ES-I3 (cell line): ENCODE data around the gene NDUFS3.
"Not testable (repeated sequence)": the region's sequence is repeated elsewhere in the genome, so short reads cannot be mapped to it uniquely, and the experiment has no call there.

ENCODE experiments used
- H3K36me3 ChIP-seq: 2 replicates; pipeline ENCODE4 v1.6.1; 2013; ENCODE audit warnings: mild to moderate bottlenecking, low read length, control low read depth, moderate library complexity; ENCODE audit not compliant: insufficient read depth
- H3K4me1 ChIP-seq: 2 replicates; pipeline ENCODE4 v1.6.1; 2013; ENCODE audit warnings: mild to moderate bottlenecking, control low read depth, low read length; ENCODE audit not compliant: insufficient read depth
- H3K9ac ChIP-seq: 2 replicates; pipeline ENCODE4 v1.6.1; 2013; ENCODE audit warnings: low read depth, mild to moderate bottlenecking, low read length, moderate library complexity
- H3K9me3 ChIP-seq: 2 replicates; pipeline ENCODE4 v1.6.1; 2013; ENCODE audit warnings: mild to moderate bottlenecking, low read length, moderate library complexity; ENCODE audit not compliant: control insufficient read depth, insufficient read depth

Gene NDUFS3

DNA sequence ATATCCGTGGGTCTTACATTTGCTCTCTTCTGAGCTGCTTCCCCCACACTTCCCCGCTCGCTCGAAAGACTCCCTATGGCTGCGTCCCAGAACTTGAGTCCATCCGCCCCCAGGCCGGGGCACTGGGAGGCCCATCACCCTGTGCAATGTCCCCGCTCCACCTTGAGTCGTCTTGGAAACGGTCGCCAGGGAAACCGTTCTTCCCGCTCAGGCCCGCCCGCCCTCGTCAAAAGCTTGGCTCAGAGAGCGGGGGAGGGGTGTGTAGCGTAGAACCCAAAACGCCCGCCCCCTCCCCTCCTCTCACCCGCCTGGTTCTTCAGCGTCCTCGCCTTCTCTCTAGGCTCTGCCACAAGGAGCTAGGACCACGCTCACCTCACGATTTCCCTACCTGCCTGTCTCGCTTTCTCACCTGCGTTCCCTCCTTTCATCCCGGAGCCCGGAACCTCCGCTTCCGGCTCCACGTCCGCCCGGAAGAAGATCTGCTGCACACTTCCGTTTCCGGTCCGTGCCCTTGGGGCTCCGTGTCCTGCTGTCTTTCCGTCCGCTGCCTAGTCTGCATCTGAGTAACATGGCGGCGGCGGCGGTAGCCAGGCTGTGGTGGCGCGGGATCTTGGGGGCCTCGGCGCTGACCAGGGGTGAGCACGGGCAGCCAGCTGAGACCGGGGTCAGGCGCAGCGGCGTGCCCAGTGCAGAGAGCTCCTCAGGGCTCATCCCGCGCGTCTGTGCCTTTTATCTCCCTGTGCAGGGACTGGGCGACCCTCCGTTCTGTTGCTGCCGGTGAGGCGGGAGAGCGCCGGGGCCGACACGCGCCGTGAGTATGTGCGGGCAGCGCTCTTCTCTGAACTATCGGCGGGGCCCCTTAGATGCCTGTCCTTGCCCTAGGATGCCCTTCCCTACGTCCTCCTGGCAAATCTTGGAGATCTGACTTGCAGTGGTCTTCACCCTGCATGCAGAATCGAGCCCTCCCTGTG is at the start of gene NDUFS3, which contains the start of gene KBTBD4:
Gene NDUFS3, plus strand, starts transcription at position 551 of the 971 bp plus-strand sequence. Its CDS starts 18 bp downstream, at position 569.
Gene KBTBD4, minus strand, starts transcription at position 447 of the 971 bp plus-strand sequence. Its CDS starts 19 bp downstream, at position 428.
- Histone ChIP-seq H3K4me1 (no peaks in the 10 kb centered on the region; the same call in 1 of the 2 replicates), H3K36me3 (peaks cover 12% of the 10 kb centered on the region), H3K9ac (peak within 1 kb of the TSS; percentile 75), H3K9me3 (no peaks in the 10 kb centered on the region)

DNA sequence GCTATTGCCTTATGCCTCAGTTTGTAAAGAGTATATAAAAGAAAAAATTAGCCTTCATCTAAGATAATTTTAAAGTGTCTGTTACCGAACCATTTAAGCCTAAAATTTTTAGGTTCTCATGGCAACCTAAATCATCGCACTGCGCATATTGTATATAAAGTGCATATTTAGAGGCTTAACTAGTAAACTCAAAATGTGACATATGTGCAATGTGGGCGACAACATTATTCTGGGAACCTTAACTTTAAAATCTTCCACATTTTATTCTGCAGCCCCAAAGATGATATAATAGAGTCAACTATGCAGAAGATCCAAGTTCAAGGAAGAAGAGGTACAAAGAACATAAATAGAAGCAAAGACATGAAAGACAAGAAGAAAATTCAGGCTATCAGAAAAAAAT is 48.9 kb upstream of the NDUFS3 start:
- Histone ChIP-seq H3K36me3 (no peaks in the 10 kb centered on the region), H3K9me3 (no peaks in the 10 kb centered on the region), H3K4me1 (peaks cover 7% of the 10 kb centered on the region), H3K9ac (no peak overlapping the region)

DNA sequence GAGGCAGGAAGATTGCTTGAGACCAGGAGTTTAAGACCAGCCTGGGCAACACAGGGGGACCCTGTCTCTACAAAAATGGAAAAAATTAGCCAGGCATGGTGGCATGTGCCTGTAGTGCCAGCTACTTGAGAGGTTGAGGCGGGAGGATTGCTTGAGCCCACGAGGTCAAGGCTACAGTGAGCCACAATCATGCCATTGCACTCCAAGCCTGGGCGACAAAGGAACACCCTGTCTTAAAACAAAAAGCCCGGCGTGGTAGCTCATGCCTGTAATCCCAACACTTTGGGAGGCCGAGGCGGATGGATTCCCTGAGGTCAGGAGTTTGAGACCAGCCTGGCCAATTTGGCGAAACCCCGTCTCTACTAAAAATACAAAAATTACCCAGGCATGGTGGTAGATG is 48.2 kb upstream of the NDUFS3 start:
- not testable (repeated sequence) for H3K36me3 ChIP-seq, H3K4me1 ChIP-seq, H3K9ac ChIP-seq, H3K9me3 ChIP-seq

DNA sequence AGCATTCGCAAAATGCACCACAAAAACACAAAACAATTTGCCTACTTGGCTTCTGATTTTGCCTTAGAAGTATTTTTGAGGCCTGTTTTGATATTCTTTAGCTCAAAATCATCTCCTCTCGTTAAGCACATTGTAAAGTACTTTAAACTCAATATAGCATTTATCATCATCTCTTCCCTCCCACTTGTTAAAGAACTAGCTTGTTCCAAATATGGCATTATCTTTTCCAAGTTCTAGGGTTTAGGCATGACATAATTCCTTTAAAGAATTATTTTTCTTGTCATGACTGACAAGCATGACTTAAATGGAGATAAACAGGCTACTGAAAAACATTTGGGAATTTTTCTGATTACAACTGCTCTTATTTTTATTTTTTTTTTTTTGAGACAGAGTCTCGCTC is 47.2 kb upstream of the NDUFS3 start:
- H3K9ac ChIP-seq: no peak overlapping the region
- H3K4me1 ChIP-seq: no peaks in the 10 kb centered on the region; the same call in 1 of the 2 replicates
- H3K9me3 ChIP-seq: no peaks in the 10 kb centered on the region
- no peaks in the 10 kb centered on the region for H3K36me3 ChIP-seq

DNA sequence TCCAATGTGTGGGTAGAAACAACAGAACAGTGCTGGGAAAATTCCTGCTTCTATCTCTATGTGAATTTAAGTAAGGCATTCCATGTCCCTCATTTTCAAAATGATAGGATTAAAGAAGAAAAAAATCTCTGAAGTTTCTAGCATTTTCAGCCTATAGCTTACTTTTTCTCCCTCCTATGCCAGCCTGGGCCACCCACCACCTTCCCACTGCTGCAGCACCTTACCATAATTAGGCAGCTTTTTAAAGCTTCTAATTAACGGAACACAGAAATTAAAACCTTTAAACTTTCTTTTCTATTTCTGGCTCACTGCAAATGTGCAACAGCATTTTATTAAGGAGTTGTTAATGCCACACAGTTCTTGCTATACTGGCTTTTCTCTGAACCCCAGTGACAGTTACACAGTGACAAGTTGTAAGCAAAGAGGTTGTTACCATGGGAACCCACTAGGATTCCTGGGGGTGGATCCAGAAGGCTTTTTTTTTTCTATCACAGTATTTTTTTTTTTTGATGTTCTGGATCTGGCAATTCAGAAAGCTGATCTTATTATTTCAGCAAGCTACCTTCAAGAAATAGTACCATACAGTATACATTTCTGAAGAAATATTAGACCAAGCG is 46.2 kb upstream of the NDUFS3 start:
- no peaks in the 10 kb centered on the region for H3K36me3 ChIP-seq
- H3K9me3 ChIP-seq: no peaks in the 10 kb centered on the region
- no peaks in the 10 kb centered on the region for H3K4me1 ChIP-seq
- no peak overlapping the region for H3K9ac ChIP-seq

DNA sequence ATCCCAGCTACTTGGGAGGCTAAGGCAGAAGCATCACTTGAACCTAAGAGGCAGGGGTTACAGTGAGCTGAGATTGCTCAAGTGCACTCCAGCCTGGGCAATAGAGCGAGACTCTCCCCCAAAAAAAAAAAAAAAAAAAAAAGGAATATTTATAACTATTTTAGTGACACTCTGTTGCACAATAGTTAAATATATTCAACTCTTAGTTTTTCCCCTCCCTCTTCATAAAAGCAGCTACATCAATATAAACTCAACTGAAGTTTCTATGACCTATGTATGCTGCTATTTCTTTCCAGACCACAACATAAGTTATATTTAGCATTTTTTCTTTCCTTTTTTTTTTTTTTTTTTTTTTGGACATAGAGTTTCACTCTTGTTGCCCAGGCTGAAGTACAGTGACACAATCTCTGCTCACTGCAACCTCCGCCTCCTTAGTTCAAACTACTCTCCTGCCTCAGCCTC is 45.2 kb upstream of the NDUFS3 start:
- Histone ChIP-seq H3K4me1 (no peaks in the 10 kb centered on the region), H3K9me3 (no peaks in the 10 kb centered on the region), H3K36me3 (no peaks in the 10 kb centered on the region), H3K9ac (no peak overlapping the region)

DNA sequence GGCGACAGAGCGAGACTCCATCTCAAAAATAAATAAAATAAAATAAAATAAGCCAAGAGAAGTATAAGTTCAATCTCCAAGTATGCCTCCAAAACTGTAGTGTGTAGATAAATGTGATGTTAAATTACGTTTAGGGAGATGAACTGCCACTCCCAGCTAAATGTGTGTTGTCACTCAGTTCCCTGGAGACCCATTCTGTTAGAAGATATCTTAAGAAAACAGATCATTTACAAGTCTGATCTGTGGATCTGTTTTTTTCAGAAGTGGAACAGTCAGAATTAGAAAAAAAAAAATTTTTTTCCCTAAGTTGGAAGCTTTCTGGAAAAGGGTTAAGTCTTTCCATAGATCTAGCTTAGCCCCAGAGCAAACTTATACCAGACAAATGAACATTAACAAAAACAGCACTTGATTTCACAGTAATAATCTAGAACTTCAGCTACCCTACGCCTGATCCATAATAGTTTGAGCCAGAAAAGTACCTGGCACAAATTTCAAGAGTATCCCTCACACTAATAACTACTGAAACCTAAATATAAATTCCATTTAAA is 44.1 kb upstream of the NDUFS3 start:
- Histone ChIP-seq H3K9me3 (no peaks in the 10 kb centered on the region), H3K9ac (no peak overlapping the region), H3K4me1 (peaks cover 5% of the 10 kb centered on the region; the same call in 1 of the 2 replicates), H3K36me3 (no peaks in the 10 kb centered on the region)

DNA sequence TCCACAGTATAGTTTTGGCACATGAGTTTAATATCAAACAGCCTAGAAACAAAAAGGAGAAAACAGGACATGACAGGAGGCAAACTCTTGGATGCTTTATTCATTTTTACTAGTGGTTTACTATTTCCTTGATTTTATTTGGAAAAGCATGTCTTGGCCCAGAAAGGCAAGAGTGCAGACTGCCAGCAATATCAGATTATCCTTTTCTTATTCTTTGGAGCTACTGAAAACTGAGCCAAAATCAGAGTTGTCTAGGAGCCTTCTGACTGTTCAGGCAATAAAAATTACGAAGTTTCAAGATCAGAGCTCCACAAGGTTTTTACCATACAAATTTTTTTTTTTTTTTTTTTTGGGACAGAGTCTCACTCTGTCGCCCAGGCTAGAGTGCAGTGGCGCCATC is 42.0 kb upstream of the NDUFS3 start:
- Histone ChIP-seq H3K9ac (no peak overlapping the region), H3K36me3 (no peaks in the 10 kb centered on the region), H3K4me1 (peaks cover 10% of the 10 kb centered on the region), H3K9me3 (no peaks in the 10 kb centered on the region)

DNA sequence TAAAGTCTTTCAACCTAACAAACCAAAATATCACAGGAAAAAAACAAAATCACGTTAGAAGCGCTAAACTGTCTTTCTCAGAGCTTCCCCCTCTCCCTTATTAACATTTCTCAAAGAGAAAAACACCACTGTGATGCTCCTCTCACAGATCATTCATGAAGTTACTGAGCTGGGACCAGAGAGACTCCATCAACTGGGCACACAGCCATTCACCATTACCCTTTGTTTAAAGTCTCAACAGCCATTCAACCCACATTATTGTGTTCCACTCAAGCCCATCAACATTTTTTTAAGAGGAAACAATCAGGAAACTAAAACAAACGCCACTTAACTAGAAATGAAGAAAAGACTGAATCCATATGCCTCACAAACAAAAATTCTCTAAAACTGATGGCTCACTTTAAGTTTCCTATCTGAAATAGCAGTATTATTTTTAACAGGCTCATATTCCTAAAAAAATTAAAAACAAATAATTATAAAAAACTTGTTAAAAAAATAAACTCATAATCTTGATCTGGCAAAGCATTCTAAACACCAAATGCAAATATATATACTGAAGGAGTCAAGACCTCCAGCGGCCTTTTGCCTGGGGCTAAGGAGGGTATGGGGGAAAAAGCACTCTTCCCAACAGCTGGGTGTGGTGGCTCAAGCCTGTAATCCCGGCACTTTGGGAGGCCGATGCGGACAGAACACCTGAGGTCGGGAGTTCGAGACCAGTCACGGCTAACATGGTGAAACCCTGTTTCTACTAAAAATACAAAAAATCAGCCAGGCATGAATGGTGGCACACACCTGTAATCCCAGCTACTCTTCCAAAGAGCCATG is 39.9 kb upstream of the NDUFS3 start:
- peaks cover 10% of the 10 kb centered on the region for H3K4me1 ChIP-seq
- no peak overlapping the region for H3K9ac ChIP-seq

DNA sequence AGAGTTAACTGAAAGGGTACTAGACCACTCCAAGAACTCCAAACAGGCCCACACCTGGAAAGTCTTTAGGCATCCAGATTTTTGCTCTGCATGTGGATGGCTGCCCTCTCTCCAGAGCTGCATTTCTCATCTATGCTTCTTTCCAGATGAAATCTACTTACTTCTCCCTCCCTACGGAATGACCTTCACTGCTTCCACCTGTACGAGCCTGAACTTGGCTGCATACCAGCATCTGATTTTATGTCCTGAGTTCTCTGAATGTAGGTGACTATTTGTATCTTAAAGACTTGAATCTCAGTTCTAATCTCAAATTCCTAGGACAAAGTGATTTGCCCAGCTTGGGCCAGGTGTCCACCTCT is 39.2 kb upstream of the NDUFS3 start:
- peaks cover 10% of the 10 kb centered on the region for H3K4me1 ChIP-seq
- H3K9ac ChIP-seq: no peak overlapping the region
- H3K9me3 ChIP-seq: no peaks in the 10 kb centered on the region
- H3K36me3 ChIP-seq: no peaks in the 10 kb centered on the region

More for the DNA sequence above, 39.9 kb upstream of the NDUFS3 start:
- no peaks in the 10 kb centered on the region for H3K9me3 ChIP-seq
- no peaks in the 10 kb centered on the region for H3K36me3 ChIP-seq

DNA sequence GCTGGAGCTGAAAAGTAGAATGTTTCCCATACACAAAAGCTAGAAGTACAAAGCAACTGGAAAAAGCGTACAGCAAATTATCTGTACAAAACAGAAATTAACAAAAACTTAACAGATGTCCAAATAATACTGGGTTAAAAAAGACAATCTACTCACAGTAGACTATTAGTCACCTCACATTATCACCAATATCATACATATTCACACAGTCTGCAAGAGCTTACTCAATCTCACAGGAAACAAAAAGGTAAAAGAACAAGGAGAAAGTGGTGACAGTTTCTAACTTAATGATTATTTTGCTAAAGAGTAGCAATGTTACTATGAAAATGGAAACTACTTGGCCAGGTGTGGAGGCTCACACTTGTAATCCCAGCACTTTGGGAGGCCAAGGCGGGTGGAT is 37.8 kb upstream of the NDUFS3 start:
- no peak overlapping the region for H3K9ac ChIP-seq
- H3K36me3 ChIP-seq: no peaks in the 10 kb centered on the region
- H3K9me3 ChIP-seq: no peaks in the 10 kb centered on the region
- H3K4me1 ChIP-seq: peaks cover 10% of the 10 kb centered on the region

DNA sequence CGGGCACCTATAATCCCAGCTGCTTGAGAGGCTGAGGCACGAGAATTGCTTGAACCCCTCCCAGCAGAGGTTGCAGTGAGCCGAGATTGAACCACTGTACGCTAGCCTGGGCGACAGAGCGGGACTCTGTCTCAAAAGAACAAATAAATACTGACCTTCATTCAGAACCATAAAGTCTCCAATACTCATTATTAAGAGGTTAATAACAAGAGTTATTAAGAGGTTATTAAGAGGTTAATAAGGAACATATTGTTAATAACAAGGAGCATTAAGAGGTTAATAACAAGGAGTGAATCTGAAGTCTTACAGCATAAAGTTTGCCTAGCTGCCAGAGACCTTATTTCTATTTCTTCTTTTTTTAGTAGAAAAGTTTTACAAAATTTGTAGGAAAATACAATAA is 33.6 kb upstream of the NDUFS3 start:
- Histone ChIP-seq H3K36me3 (no peaks in the 10 kb centered on the region), H3K9ac (no peak overlapping the region), H3K9me3 (no peaks in the 10 kb centered on the region), H3K4me1 (peaks cover under 1% of the 10 kb centered on the region)

DNA sequence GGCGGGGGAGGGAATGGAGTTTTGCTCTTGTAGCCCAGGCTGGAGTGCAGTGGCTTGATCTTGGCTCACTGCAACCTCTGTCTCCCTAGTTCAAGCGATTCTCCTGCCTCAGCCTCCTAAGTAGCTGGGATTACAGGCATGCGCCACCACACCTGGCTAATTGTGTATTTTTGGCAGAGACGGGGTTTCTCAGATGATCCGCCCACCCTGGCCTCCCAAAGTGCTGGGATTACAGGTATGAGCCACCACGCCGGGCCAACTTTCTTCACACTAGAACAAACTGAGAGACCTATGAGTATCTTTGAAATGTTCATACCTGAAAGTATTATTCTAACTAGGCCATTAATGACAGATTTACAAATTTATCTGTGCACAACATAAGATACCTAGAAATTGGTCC is 32.6 kb upstream of the NDUFS3 start:
- H3K4me1 ChIP-seq, H3K9me3 ChIP-seq, H3K9ac ChIP-seq, H3K36me3 ChIP-seq: not testable (repeated sequence)
